ENCODE data around the gene AXIN1.
"Not testable (repeated sequence)": the region's sequence is repeated elsewhere in the genome, so short reads cannot be mapped to it uniquely, and the experiment has no call there.

AXIN1 gene

GRCh38 chr16:364595-365491 is 12.3 kb upstream of the AXIN1 start:
- H3K9ac ChIP-seq (ENCODE audit: low read length), result no peak overlapping the region
- DNase-seq (ENCODE audit: low read depth), result no peak
- H3K4me3 ChIP-seq (ENCODE audit: low read length), result no peak overlapping the region
- H3K27me3 ChIP-seq (replicated peaks; ENCODE audit: control insufficient read depth, insufficient read depth, low read length), result peaks cover 6% of the 10 kb centered on the region
- H3K4me1 ChIP-seq (ENCODE audit: control insufficient read depth, insufficient read depth, low read length), result peaks cover 3% of the 10 kb centered on the region
- peaks cover 24% of the 10 kb centered on the region for H3K36me3 ChIP-seq (ENCODE audit: control insufficient read depth, insufficient read depth, low read length, severe bottlenecking)
- no peaks in the 10 kb centered on the region for H3K9me3 ChIP-seq (ENCODE audit: control insufficient read depth, low read length)

GRCh38 chr16:363766-364490 is 11.4 kb upstream of the AXIN1 start:
- DNase-seq (ENCODE audit: low read depth), result no peak
- no peak overlapping the region for H3K9ac ChIP-seq (ENCODE audit: low read length)
- no peaks in the 10 kb centered on the region for H3K9me3 ChIP-seq (ENCODE audit: control insufficient read depth, low read length)
- peaks cover 6% of the 10 kb centered on the region for H3K27me3 ChIP-seq (replicated peaks; ENCODE audit: control insufficient read depth, insufficient read depth, low read length)
- H3K4me3 ChIP-seq (ENCODE audit: low read length), result no peak overlapping the region
- H3K36me3 ChIP-seq (ENCODE audit: control insufficient read depth, insufficient read depth, low read length, severe bottlenecking), result peaks cover 24% of the 10 kb centered on the region
- no peaks in the 10 kb centered on the region for H3K4me1 ChIP-seq (ENCODE audit: control insufficient read depth, insufficient read depth, low read length)

- no peak for DNase-seq (ENCODE audit: low read depth)
- Histone ChIP-seq H3K27me3 (replicated peaks; ENCODE audit: control insufficient read depth, insufficient read depth, low read length) (peaks cover 6% of the 10 kb centered on the region), H3K4me1 (ENCODE audit: control insufficient read depth, insufficient read depth, low read length) (no peaks in the 10 kb centered on the region)
Measured at GRCh38 chr16:363110-363765, 10.7 kb upstream of the AXIN1 start.

GRCh38 chr16:362702-362999 is 10.1 kb upstream of the AXIN1 start:
- H3K4me1 ChIP-seq (ENCODE audit: control insufficient read depth, insufficient read depth, low read length); H3K9me3 ChIP-seq (ENCODE audit: control insufficient read depth, low read length); H3K27me3 ChIP-seq (replicated peaks; ENCODE audit: control insufficient read depth, insufficient read depth, low read length); H3K9ac ChIP-seq (ENCODE audit: low read length); DNase-seq (ENCODE audit: low read depth); H3K4me3 ChIP-seq (ENCODE audit: low read length): not testable (repeated sequence)
- H3K36me3 ChIP-seq (ENCODE audit: control insufficient read depth, insufficient read depth, low read length, severe bottlenecking), result peaks cover 12% of the 10 kb centered on the region

More at GRCh38 chr16:363110-363765, 10.7 kb upstream of the AXIN1 start:
- no peaks in the 10 kb centered on the region for H3K9me3 ChIP-seq (ENCODE audit: control insufficient read depth, low read length)
- H3K4me3 ChIP-seq (ENCODE audit: low read length), result no peak overlapping the region
- H3K36me3 ChIP-seq (ENCODE audit: control insufficient read depth, insufficient read depth, low read length, severe bottlenecking), result peaks cover 18% of the 10 kb centered on the region
- no peak overlapping the region for H3K9ac ChIP-seq (ENCODE audit: low read length)

GRCh38 chr16:361872-362701 is 9.6 kb upstream of the AXIN1 start:
- Histone ChIP-seq H3K36me3 (ENCODE audit: control insufficient read depth, insufficient read depth, low read length, severe bottlenecking) (peaks cover 6% of the 10 kb centered on the region), H3K4me1 (ENCODE audit: control insufficient read depth, insufficient read depth, low read length) (no peaks in the 10 kb centered on the region), H3K9ac (ENCODE audit: low read length) (no peak overlapping the region), H3K4me3 (ENCODE audit: low read length) (no peak overlapping the region), H3K9me3 (ENCODE audit: control insufficient read depth, low read length) (no peaks in the 10 kb centered on the region), H3K27me3 (replicated peaks; ENCODE audit: control insufficient read depth, insufficient read depth, low read length) (peaks cover 6% of the 10 kb centered on the region)
- DNase-seq (ENCODE audit: low read depth), result peak; percentile 60

- no peak for DNase-seq (ENCODE audit: low read depth)
- no peaks in the 10 kb centered on the region for H3K4me1 ChIP-seq (ENCODE audit: control insufficient read depth, insufficient read depth, low read length)
- no peak overlapping the region for H3K4me3 ChIP-seq (ENCODE audit: low read length)
- H3K27me3 ChIP-seq (replicated peaks; ENCODE audit: control insufficient read depth, insufficient read depth, low read length), result peaks cover 6% of the 10 kb centered on the region
- H3K36me3 ChIP-seq (ENCODE audit: control insufficient read depth, insufficient read depth, low read length, severe bottlenecking), result no peaks in the 10 kb centered on the region
- H3K9ac ChIP-seq (ENCODE audit: low read length), result no peak overlapping the region
- no peaks in the 10 kb centered on the region for H3K9me3 ChIP-seq (ENCODE audit: control insufficient read depth, low read length)
Measured at GRCh38 chr16:361341-361871, 8.9 kb upstream of the AXIN1 start.

GRCh38 chr16:360698-361336 is 8.3 kb upstream of the AXIN1 start:
- Histone ChIP-seq H3K4me1 (ENCODE audit: control insufficient read depth, insufficient read depth, low read length) (no peaks in the 10 kb centered on the region), H3K4me3 (ENCODE audit: low read length) (no peak overlapping the region)
- no peak for DNase-seq (ENCODE audit: low read depth)

GRCh38 chr16:359871-360697 is 7.6 kb upstream of the AXIN1 start:
- H3K4me1 ChIP-seq (ENCODE audit: control insufficient read depth, insufficient read depth, low read length), result no peaks in the 10 kb centered on the region
- no peaks in the 10 kb centered on the region for H3K36me3 ChIP-seq (ENCODE audit: control insufficient read depth, insufficient read depth, low read length, severe bottlenecking)
- no peak overlapping the region for H3K9ac ChIP-seq (ENCODE audit: low read length)
- H3K9me3 ChIP-seq (ENCODE audit: control insufficient read depth, low read length), result no peaks in the 10 kb centered on the region
- DNase-seq (ENCODE audit: low read depth), result no peak
- H3K27me3 ChIP-seq (replicated peaks; ENCODE audit: control insufficient read depth, insufficient read depth, low read length), result peaks cover 6% of the 10 kb centered on the region
- no peak overlapping the region for H3K4me3 ChIP-seq (ENCODE audit: low read length)

More at GRCh38 chr16:360698-361336, 8.3 kb upstream of the AXIN1 start:
- Histone ChIP-seq H3K27me3 (replicated peaks; ENCODE audit: control insufficient read depth, insufficient read depth, low read length) (peaks cover 6% of the 10 kb centered on the region), H3K36me3 (ENCODE audit: control insufficient read depth, insufficient read depth, low read length, severe bottlenecking) (no peaks in the 10 kb centered on the region), H3K9ac (ENCODE audit: low read length) (no peak overlapping the region), H3K9me3 (ENCODE audit: control insufficient read depth, low read length) (no peaks in the 10 kb centered on the region)

- Histone ChIP-seq H3K4me1 (ENCODE audit: control insufficient read depth, insufficient read depth, low read length) (no peaks in the 10 kb centered on the region), H3K9ac (ENCODE audit: low read length) (no peak overlapping the region), H3K36me3 (ENCODE audit: control insufficient read depth, insufficient read depth, low read length, severe bottlenecking) (no peaks in the 10 kb centered on the region), H3K9me3 (ENCODE audit: control insufficient read depth, low read length) (no peaks in the 10 kb centered on the region), H3K4me3 (ENCODE audit: low read length) (no peak overlapping the region), H3K27me3 (replicated peaks; ENCODE audit: control insufficient read depth, insufficient read depth, low read length) (peaks cover 6% of the 10 kb centered on the region)
- no peak for DNase-seq (ENCODE audit: low read depth)
Measured at GRCh38 chr16:359067-359763, 6.7 kb upstream of the AXIN1 start.
